HK-2 (cell line): ENCODE results near the gene ARFGAP1.

ENCODE experiments used
- DNase-seq: peaks from one replicate; pipeline ENCODE4 v3.0.0-alpha.2; 2018; ENCODE audit not compliant: unreplicated experiment

Gene ARFGAP1

GRCh38 chr20:63319164-63320040 lies 46.8 kb downstream of the ARFGAP1 start:
- DNase-seq = no peak

- DNase-seq = no peak
Observed at GRCh38 chr20:63320041-63320511, 47.5 kb downstream of the ARFGAP1 start.

- no peak for DNase-seq
Observed at GRCh38 chr20:63320616-63321147, 48.1 kb downstream of the ARFGAP1 start.

- no peak for DNase-seq
Observed at GRCh38 chr20:63321148-63321831, 48.7 kb downstream of the ARFGAP1 start.

GRCh38 chr20:63322146-63322932 lies 49.7 kb downstream of the ARFGAP1 start:
- DNase-seq = no peak

GRCh38 chr20:63322933-63323273 lies 50.3 kb downstream of the ARFGAP1 start:
- no peak for DNase-seq

GRCh38 chr20:63323357-63323981 lies 50.9 kb downstream of the ARFGAP1 start:
- DNase-seq = no peak

GRCh38 chr20:63325021-63325471 lies 52.4 kb downstream of the ARFGAP1 start:
- no peak for DNase-seq

GRCh38 chr20:63325554-63326313 lies 53.1 kb downstream of the ARFGAP1 start:
- no peak for DNase-seq

- no peak for DNase-seq
Observed at GRCh38 chr20:63326314-63327230, 54.0 kb downstream of the ARFGAP1 start.

GRCh38 chr20:63327231-63327745 lies 54.7 kb downstream of the ARFGAP1 start:
- DNase-seq = no peak

GRCh38 chr20:63328026-63328700 lies 55.5 kb downstream of the ARFGAP1 start:
- DNase-seq = no peak

GRCh38 chr20:63328718-63329275 lies 56.2 kb downstream of the ARFGAP1 start:
- DNase-seq = no peak

GRCh38 chr20:63329331-63330083 lies 56.9 kb downstream of the ARFGAP1 start:
- no peak for DNase-seq

GRCh38 chr20:63330084-63330760 lies 57.6 kb downstream of the ARFGAP1 start:
- no peak for DNase-seq

- DNase-seq = no peak
Observed at GRCh38 chr20:63330940-63331339, 58.3 kb downstream of the ARFGAP1 start.

GRCh38 chr20:63331741-63332400 lies 59.3 kb downstream of the ARFGAP1 start:
- DNase-seq = no peak
